BLaER1 (cell line): ENCODE results near the gene CHPF2.
A peak's percentile ranks its signal among the peaks of the same experiment; 100 is the strongest.

Experiments
- H3K27ac ChIP-seq: shearing (Covaris generic); formaldehyde crosslinking; 2 replicates; pipeline ENCODE4 v1.8.1; 2022
- H3K27me3 ChIP-seq: shearing (Covaris generic); formaldehyde crosslinking; 2 replicates; pipeline ENCODE4 v1.8.1; 2022
- H3K36me3 ChIP-seq: shearing (Covaris generic); formaldehyde crosslinking; 2 replicates; pipeline ENCODE4 v1.8.1; 2022
- H3K4me1 ChIP-seq: shearing (Covaris generic); formaldehyde crosslinking; 2 replicates; pipeline ENCODE4 v1.8.1; 2022
- H3K4me2 ChIP-seq: shearing (Covaris generic); formaldehyde crosslinking; 2 replicates; pipeline ENCODE4 v1.8.1; 2022
- H3K4me3 ChIP-seq: shearing (Covaris generic); formaldehyde crosslinking; 2 replicates; pipeline ENCODE4 v1.8.1; 2022
- H3K9ac ChIP-seq: shearing (Covaris generic); formaldehyde crosslinking; 2 replicates; pipeline ENCODE4 v1.8.1; 2022
- H3K9me3 ChIP-seq: shearing (Covaris generic); formaldehyde crosslinking; 2 replicates; pipeline ENCODE4 v1.8.1; 2022
- H4K20me1 ChIP-seq: shearing (Covaris generic); formaldehyde crosslinking; 2 replicates; pipeline ENCODE4 v1.8.1; 2022
- Cebpa-rat ChIP-seq: shearing (Covaris generic); IDR thresholded peaks from 2 replicates; pipeline ENCODE4 v1.8.1; 2022

Gene CHPF2

DNA sequence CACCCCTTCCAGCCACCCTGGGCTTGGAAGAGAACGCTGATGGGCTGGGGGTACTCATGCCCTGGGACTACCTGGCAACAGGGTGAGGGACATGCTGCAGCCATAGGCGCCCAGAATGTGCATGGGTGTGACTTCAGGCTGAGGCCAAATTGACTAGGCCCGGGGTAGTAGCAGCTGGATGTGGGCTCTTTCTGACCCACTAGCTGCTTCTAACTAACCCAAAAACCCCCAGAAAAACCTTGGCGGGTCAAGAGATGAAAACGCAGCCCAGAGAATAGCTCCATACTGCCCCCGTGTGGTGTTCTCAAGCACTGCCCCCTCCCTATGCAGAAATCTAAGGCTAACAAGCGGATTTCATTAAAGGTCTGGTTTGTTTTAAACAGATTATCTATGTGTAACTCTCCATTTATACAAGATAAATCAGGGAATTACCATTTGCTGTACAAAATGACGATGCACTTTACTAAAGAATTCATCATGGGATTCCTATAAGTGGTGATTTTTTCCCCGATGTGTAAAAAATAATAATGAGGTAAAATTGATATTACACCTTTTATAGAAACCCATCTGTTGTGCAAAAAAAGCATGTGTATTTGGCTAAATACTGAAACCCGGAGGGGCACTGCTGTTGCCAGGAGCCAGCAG, 12.0 kb downstream of the CHPF2 start:
- Histone ChIP-seq H3K27ac (no peak overlapping the region), H3K4me1 (peaks cover 56% of the 10 kb centered on the region), H3K4me3 (peak overlapping the region; percentile 65), H3K9ac (no peak overlapping the region), H4K20me1 (peaks cover 55% of the 10 kb centered on the region), H3K36me3 (peaks cover 12% of the 10 kb centered on the region), H3K27me3 (peaks cover 57% of the 10 kb centered on the region), H3K4me2 (peak overlapping the region; percentile 87), H3K9me3 (no peaks in the 10 kb centered on the region)
- no peak for TF ChIP-seq Cebpa-rat

DNA sequence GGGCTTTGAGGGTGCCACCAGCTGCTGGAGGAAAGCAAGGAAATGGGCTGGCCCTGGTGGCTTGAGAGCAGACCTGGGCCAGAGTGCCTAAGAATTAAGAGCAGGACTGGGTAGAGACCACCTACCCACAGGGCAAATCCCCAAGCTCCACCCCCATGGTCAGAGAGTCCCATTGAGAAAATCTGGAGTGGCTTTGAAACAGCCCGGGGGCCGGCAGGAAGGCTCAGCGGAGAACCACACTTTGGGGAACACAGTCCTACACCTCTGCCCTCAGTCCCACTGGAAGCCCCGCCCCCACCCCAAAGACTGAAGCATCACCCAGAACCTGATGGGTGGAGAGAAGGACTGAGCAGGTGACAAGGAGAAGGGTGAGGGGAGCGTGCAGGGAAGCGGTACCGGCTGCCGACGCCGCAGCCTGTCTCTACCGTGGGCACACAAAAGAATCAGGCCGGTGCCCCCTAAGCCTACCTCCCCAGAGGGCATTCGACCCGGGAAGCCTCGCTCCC, 12.6 kb downstream of the CHPF2 start:
- peaks cover 63% of the 10 kb centered on the region for H3K27me3 ChIP-seq

DNA sequence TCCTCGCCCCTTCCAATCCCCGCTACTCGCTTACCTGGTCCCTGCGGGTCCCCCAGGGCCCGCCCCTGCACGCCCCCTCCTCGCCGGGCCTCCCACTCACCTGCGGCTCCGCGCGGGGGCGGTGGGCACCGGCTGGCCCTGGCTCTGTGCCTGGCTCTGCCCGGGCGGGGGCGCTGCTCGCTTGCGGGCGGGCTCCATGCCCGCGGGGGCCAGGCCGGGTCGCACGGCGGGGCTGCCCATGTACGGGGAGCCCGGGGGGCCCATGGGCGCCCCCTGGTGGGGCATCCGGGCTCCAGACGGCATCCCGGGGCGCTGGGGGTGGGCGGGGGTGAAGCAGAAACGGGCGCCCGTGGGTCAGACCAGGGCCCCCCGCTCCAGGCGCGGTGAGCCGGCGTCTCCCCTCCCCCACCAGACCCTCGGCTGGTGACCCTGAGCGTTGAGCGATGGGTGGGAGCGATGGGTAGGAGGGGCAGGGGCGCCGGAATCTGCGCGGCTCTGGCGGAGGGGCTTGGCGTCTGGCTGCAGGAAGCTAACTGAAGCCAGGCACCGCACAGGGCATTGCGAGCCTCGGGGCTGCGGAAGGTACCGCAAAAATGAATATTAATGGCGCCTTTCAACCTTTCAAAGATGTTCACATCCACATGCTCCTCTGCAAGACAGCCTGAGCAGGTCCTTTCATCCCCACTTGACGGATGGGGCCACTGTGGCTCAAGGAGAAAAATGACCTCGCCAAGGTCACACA, 13.2 kb downstream of the CHPF2 start:
- peaks cover 63% of the 10 kb centered on the region for H3K4me1 ChIP-seq
- H3K9ac ChIP-seq, result peak overlapping the region; percentile 13; the same call in 1 of the 2 replicates
- peak overlapping the region; percentile 87 for H3K4me2 ChIP-seq
- no peak for TF ChIP-seq Cebpa-rat
- H3K27me3 ChIP-seq, result peaks cover 69% of the 10 kb centered on the region
- no peak overlapping the region for H3K27ac ChIP-seq
- peak overlapping the region; percentile 65 for H3K4me3 ChIP-seq
- peaks cover 63% of the 10 kb centered on the region for H4K20me1 ChIP-seq
- no peaks in the 10 kb centered on the region; the same call in 1 of the 2 replicates for H3K36me3 ChIP-seq
- no peaks in the 10 kb centered on the region for H3K9me3 ChIP-seq

More for the DNA sequence above, 12.6 kb downstream of the CHPF2 start:
- Histone ChIP-seq H3K27ac (no peak overlapping the region), H3K9me3 (no peaks in the 10 kb centered on the region), H3K4me3 (peak overlapping the region; percentile 65), H3K9ac (peak overlapping the region; percentile 13; the same call in 1 of the 2 replicates), H4K20me1 (peaks cover 57% of the 10 kb centered on the region), H3K4me2 (peak overlapping the region; percentile 87), H3K4me1 (peaks cover 62% of the 10 kb centered on the region), H3K36me3 (peaks cover 6% of the 10 kb centered on the region; the same call in 1 of the 2 replicates)
- no peak for TF ChIP-seq Cebpa-rat

DNA sequence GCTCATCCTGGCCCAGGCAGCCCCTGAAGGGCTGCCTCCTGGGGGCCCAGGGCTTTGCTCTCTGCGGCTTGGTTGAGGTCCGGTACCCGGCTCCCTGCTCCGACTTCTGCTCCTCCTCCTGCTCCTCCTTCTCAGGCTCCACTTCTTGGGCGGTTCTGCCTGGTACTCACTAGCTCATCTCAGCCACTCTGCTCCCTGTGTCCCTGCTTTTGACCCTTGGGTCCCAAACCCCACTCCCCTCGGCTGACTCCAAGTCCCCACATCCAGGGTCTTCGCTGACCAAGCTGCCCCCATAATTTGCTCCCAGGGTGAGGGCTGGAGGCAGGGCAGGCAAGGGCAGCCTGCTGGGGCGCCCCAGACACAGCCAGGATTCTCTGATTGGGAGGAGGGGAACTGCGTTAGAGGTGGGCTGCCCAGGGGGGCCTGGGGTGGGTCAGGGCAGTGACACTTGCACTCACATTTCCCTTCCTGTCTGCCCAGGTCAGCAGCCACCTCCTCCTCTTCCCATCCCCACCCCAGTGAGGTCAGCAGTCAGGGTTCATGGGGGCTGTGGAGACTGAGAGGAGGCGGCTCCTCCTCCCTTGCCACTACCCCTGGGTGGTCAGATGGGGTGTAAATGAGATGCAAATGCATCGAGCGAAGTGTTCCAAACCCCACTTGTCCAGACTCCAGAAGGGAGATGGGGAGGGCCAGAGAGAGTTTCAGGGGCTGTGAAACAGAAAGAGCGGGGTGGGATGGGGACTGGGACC, 14.0 kb downstream of the CHPF2 start:
- Histone ChIP-seq H3K4me2 (peak overlapping the region; percentile 87), H3K4me3 (no peak overlapping the region), H3K36me3 (no peaks in the 10 kb centered on the region; the same call in 1 of the 2 replicates), H3K4me1 (peaks cover 66% of the 10 kb centered on the region), H3K9ac (no peak overlapping the region), H3K9me3 (no peaks in the 10 kb centered on the region), H3K27ac (no peak overlapping the region), H3K27me3 (peaks cover 77% of the 10 kb centered on the region), H4K20me1 (peaks cover 71% of the 10 kb centered on the region)
- no peak for TF ChIP-seq Cebpa-rat

DNA sequence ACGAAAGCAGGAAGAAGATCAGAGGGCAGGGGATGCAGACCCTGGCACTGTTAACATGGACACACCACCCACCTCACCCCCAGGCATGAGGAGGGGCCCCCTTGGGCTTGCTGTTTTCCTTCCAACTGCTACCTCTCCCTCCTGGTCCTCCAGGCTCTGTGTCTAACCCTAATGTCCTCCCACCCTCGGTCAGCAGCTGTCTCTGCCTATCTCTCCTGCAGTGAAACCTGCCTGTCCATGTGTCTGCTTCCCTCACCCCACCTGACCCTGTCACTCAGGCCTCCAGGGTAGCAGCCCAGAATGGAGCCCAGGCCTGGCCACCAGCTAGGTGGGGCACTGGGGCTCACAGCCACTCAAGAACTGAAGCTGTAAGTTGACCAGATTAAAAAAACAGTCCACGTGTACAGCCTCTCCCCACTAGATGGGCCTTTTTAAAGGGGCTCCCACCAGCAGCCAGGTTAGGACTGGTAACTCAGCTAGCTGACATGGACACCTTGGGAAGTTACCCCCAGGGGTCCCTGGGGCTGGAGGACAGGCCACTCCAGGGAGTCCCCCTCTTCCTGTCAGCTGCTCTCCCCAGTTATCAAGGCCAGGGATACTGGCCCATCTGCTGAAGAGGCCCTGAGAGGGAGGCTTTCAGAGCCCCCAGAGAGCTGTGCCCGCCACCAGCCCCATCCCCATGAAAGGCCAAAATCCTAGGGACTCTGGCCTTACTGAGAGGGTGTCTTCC, 14.7 kb downstream of the CHPF2 start:
- Histone ChIP-seq H3K36me3 (no peaks in the 10 kb centered on the region), H4K20me1 (peaks cover 78% of the 10 kb centered on the region), H3K9ac (no peak overlapping the region), H3K27ac (no peak overlapping the region), H3K4me3 (no peak overlapping the region), H3K4me2 (peak overlapping the region; percentile 94), H3K9me3 (no peaks in the 10 kb centered on the region), H3K27me3 (peaks cover 84% of the 10 kb centered on the region), H3K4me1 (peaks cover 72% of the 10 kb centered on the region)
- TF ChIP-seq Cebpa-rat, result no peak

DNA sequence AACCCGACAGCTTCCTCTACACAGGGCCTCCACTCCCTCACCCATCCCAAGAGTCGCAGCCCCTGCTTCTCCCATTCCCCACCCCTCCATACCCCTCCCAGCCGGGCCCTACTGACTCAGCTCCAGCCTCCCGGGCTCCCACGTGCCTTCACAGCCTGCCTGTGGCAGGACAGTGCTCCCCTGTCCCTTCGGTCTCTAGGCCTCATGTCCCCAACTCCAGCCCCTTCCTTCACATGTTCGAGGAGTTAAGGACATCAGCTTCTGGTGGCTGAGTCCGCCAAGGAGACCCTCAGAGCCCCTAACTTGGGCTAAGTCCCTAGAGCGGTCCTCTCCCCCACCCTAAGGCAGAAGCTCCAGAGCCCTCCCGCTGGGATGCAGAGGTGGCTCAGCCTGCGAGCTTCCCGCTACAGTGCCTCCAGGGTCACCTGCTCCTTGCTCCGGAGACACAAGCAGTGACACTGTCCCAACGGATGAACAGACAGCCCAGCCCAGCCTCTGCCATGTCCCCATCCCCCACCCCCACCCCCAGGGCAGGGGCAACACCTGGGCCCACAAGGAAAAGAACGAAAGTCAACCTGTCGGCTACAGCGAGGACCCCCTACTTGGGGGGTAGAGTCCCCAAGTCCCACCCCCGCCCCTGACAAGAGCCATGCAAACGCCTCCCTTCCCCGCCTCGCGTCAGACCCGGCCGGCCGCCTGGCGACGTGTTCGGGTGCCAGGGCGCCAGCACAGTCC, 15.5 kb downstream of the CHPF2 start:
- H3K27me3 ChIP-seq, result peaks cover 92% of the 10 kb centered on the region
- H3K9me3 ChIP-seq, result no peaks in the 10 kb centered on the region
- H4K20me1 ChIP-seq, result peaks cover 86% of the 10 kb centered on the region
- peak overlapping the region; percentile 94 for H3K4me2 ChIP-seq
- no peaks in the 10 kb centered on the region for H3K36me3 ChIP-seq
- TF ChIP-seq Cebpa-rat, result no peak
- H3K4me1 ChIP-seq, result peaks cover 70% of the 10 kb centered on the region
- H3K27ac ChIP-seq, result no peak overlapping the region
- peak overlapping the region; percentile 59 for H3K9ac ChIP-seq
- peak overlapping the region; percentile 66 for H3K4me3 ChIP-seq

DNA sequence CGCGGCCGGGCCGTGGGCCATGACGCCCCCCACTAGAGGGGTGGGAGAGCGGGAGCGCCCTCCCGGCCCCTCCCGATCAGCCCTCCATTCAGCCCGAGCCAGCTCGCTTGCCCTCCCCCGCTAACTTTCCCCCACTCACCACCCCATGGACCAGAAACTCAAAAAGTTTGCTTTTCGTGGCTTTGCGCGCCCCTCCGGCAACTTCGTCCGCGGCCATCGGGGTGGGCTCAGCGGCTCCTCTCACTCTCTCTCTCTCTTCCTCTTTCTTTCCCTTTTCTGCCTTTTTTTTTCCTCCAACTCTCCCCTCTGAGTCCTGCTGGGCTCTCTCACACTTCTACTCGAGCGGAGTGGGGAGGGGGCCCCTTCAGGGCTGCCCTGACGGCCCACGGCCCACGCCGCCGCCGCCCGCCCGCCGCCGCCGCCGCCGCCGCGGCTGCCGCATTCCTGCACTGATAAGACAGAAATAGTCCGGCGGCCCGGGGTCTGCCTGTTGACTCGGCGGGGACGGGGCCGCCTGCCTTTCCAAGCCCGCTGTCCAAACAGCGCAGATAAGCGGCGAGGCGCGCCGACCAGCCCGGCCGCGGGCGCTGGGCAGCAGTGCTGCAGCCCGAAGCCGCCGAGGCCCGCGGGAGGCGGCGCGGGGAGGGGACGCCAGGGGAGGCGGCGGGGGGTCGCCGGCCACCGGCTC, 16.2 kb downstream of the CHPF2 start, which contains the start of gene SMARCD3:
TSS of gene SMARCD3 (minus strand) at position 349 of the 688 bp plus-strand sequence. CDS start at position 217, 132 bp downstream.
- Histone ChIP-seq H4K20me1 (peaks cover 92% of the 10 kb centered on the region), H3K27ac (no peak within 1 kb of the TSS), H3K4me1 (peaks cover 64% of the 10 kb centered on the region)

DNA sequence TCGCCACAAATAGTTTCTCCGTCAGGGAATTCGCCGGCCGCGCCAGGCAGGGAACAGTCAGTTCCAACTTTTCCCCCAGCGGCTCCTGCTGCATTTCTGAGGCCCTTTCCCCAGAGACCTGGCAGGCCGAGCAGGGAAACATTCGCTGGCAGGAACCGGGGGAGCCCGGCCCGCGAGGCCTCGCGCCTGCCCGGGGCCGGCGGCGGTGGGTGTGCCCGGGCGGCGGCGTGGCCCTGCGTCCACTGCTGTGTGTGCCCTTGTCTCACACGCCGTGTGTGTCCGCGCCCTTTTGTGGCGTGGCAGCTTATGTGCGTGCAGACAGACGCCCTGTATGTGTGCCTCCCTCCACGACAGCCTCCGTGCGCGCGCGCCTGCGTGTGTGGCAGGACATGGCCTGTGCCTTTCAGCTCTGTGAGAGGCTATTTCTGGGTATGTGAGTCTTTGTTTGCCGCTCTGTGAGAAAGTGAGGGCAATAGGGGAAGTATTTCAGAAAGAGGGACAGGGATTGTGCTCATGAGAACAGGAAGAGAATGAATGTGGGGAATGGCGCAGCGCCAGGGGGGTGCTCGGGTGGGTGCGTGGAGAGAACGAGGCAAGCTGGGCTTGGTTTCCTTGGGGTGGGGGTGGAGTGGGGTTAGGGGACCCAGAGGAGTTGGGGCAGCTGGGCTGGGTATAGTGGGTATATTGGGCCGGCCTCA, 16.9 kb downstream of the CHPF2 start:
- Histone ChIP-seq H3K27ac (no peak overlapping the region), H3K4me2 (peak overlapping the region; percentile 94), H4K20me1 (peaks cover 90% of the 10 kb centered on the region), H3K36me3 (no peaks in the 10 kb centered on the region), H3K4me3 (peak overlapping the region; percentile 66), H3K27me3 (peaks cover 100% of the 10 kb centered on the region), H3K9me3 (no peaks in the 10 kb centered on the region), H3K9ac (peak overlapping the region; percentile 59; the same call in 1 of the 2 replicates), H3K4me1 (peaks cover 57% of the 10 kb centered on the region)
- no peak for TF ChIP-seq Cebpa-rat

More for the DNA sequence above, 16.2 kb downstream of the CHPF2 start, which contains the start of gene SMARCD3:
- Histone ChIP-seq H3K27me3 (peaks cover 99% of the 10 kb centered on the region), H3K9me3 (no peaks in the 10 kb centered on the region), H3K36me3 (no peaks in the 10 kb centered on the region), H3K9ac (peak within 1 kb of the TSS; percentile 59), H3K4me2 (peak within 1 kb of the TSS; percentile 94), H3K4me3 (peak within 1 kb of the TSS; percentile 66)
- no peak for TF ChIP-seq Cebpa-rat
